ENCODE results near the gene RNF20. TPM values are rescaled to one million over a fixed set of nuclear protein-coding genes. Genes with fewer than 3 reads are reported as not detected.

Gene RNF20
- total and polyA plus RNA-seq, 10 of the 15 experiments (the other 5 are each of a cell fraction or from before 2014, with no cell fraction given), result 7.5 to 38.9 (median 26.7) TPM

DNA sequence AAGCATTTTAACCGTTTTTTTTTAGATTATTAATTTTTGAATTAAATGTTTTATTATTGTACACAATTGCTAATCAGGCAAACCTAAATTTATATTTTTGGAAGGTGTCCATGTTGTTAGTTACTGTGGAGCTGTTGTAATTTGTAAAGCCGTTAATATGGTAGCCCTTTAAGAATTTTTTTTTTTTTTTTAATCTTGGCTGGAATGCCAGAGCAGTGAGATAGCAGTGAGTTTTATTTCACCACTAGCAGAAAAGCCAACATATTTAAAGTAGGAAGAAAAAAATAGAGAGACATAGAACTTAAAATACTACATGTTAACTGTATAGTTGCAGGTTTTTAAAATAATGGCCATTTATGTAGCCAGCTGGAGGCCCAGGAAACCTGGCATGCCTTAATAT lies 35.3 kb upstream of the RNF20 start (continued):
- TF ChIP-seq MLLT1 (IDR thresholded peaks at IDR 0.05) (no peak), HDGF (IDR thresholded peaks at IDR 0.05) (no peak), NR2C1 (IDR thresholded peaks at IDR 0.05) (no peak), ASH2L (IDR thresholded peaks at IDR 0.05; ENCODE audit: borderline replicate concordance, low read depth) (no peak), RAD21 (IDR thresholded peaks at IDR 0.05; ENCODE audit: insufficient read depth, low read depth, low read length) (no peak)
- TF ChIP-seq, protein P1, sequence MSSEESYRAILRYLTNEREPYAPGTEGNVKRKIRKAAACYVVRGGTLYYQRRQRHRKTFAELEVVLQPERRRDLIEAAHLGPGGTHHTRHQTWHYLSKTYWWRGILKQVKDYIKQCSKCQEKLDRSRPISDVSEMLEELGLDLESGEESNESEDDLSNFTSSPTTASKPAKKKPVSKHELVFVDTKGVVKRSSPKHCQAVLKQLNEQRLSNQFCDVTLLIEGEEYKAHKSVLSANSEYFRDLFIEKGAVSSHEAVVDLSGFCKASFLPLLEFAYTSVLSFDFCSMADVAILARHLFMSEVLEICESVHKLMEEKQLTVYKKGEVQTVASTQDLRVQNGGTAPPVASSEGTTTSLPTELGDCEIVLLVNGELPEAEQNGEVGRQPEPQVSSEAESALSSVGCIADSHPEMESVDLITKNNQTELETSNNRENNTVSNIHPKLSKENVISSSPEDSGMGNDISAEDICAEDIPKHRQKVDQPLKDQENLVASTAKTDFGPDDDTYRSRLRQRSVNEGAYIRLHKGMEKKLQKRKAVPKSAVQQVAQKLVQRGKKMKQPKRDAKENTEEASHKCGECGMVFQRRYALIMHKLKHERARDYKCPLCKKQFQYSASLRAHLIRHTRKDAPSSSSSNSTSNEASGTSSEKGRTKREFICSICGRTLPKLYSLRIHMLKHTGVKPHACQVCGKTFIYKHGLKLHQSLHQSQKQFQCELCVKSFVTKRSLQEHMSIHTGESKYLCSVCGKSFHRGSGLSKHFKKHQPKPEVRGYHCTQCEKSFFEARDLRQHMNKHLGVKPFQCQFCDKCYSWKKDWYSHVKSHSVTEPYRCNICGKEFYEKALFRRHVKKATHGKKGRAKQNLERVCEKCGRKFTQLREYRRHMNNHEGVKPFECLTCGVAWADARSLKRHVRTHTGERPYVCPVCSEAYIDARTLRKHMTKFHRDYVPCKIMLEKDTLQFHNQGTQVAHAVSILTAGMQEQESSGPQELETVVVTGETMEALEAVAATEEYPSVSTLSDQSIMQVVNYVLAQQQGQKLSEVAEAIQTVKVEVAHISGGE (CRISPR knock-in tag; IDR thresholded peaks at IDR 0.05), result no peak

- ChIA-PET CTCF (no interaction called here), SMC1A (ENCODE audit: uncharacterized antibody, unreplicated experiment) (no interaction called here), POLR2A (no interaction called here), RAD21 (ENCODE audit: unreplicated experiment) (no interaction called here)
- intact Hi-C loops (cut with micrococcal nuclease; ENCODE audit: unreplicated experiment) (no loop called here), in situ Hi-C loops (cut with MboI) (no loop called here)
- H3K4me2 ChIP-seq (ENCODE audit: control insufficient read depth, insufficient read depth), result no peak overlapping the region
- H3K79me2 ChIP-seq (ENCODE audit: control insufficient read depth, insufficient read depth, low read length), result no peaks in the 10 kb centered on the region
- FAIRE-seq (no peak), ATAC-seq (no peak), DNase-seq (ENCODE audit: low read depth, low spot score) (no peak)
- no peaks in the 10 kb centered on the region for H3K9me3 ChIP-seq (replicated peaks; ENCODE audit: control insufficient read depth, insufficient read depth, low read length)
- H4K20me1 ChIP-seq (ENCODE audit: control insufficient read depth, insufficient read depth), result no peaks in the 10 kb centered on the region
- H3K36me3 ChIP-seq (ENCODE audit: control insufficient read depth in 2 of 2, insufficient read depth in 2 of 2, low read length in 1 of 2), result no peaks in the 10 kb centered on the region
- H3K27me3 ChIP-seq (replicated peaks in 1 of 2; ENCODE audit: control insufficient read depth in 2 of 2, insufficient read depth in 2 of 2, low read length in 1 of 2), result no peaks in the 10 kb centered on the region; a peak in 1 of 4 replicates
- H3K4me1 ChIP-seq (ENCODE audit: control insufficient read depth, insufficient read depth, low read length), result no peaks in the 10 kb centered on the region
- no peak overlapping the region for H3K4me3 ChIP-seq
- no peak overlapping the region for H2AFZ ChIP-seq (ENCODE audit: control insufficient read depth, low read depth, low read length)
- no TSS peak for BruUV-seq (replicated peaks)
- no peak overlapping the region for H3K9ac ChIP-seq (ENCODE audit: control insufficient read depth, insufficient read depth, low read length)
- no peak overlapping the region for H3K27ac ChIP-seq (ENCODE audit: control insufficient read depth, insufficient read depth)
- TF ChIP-seq ZNF217 (IDR thresholded peaks at IDR 0.05) (no peak), EED (IDR thresholded peaks at IDR 0.05; ENCODE audit: low read depth) (no peak), NFXL1 (IDR thresholded peaks at IDR 0.05; ENCODE audit: borderline replicate concordance) (no peak), TARDBP (IDR thresholded peaks at IDR 0.05; ENCODE audit: borderline replicate concordance) (no peak), YBX1 (IDR thresholded peaks at IDR 0.05) (no peak)
- TF ChIP-seq, protein P2, sequence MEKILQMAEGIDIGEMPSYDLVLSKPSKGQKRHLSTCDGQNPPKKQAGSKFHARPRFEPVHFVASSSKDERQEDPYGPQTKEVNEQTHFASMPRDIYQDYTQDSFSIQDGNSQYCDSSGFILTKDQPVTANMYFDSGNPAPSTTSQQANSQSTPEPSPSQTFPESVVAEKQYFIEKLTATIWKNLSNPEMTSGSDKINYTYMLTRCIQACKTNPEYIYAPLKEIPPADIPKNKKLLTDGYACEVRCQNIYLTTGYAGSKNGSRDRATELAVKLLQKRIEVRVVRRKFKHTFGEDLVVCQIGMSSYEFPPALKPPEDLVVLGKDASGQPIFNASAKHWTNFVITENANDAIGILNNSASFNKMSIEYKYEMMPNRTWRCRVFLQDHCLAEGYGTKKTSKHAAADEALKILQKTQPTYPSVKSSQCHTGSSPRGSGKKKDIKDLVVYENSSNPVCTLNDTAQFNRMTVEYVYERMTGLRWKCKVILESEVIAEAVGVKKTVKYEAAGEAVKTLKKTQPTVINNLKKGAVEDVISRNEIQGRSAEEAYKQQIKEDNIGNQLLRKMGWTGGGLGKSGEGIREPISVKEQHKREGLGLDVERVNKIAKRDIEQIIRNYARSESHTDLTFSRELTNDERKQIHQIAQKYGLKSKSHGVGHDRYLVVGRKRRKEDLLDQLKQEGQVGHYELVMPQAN (conservative IDR thresholded peaks at IDR 0.05), result no peak
These were observed 29.5 kb upstream of the RNF20 start for GRCh38 chr9:101504188-101504587.

Data from GM12878 (cell line).